HG03469 (cell line): Measurements from ENCODE around the gene EP400.

ENCODE experiments used
- ATAC-seq: cut with Tn5 transposase; IDR thresholded peaks from one replicate; pipeline ENCODE4 v1.9.1; 2021; ENCODE audit warnings: mild to moderate bottlenecking, moderate library complexity, moderate number of reproducible peaks; ENCODE audit not compliant: unreplicated experiment

The EP400 gene, protein sequence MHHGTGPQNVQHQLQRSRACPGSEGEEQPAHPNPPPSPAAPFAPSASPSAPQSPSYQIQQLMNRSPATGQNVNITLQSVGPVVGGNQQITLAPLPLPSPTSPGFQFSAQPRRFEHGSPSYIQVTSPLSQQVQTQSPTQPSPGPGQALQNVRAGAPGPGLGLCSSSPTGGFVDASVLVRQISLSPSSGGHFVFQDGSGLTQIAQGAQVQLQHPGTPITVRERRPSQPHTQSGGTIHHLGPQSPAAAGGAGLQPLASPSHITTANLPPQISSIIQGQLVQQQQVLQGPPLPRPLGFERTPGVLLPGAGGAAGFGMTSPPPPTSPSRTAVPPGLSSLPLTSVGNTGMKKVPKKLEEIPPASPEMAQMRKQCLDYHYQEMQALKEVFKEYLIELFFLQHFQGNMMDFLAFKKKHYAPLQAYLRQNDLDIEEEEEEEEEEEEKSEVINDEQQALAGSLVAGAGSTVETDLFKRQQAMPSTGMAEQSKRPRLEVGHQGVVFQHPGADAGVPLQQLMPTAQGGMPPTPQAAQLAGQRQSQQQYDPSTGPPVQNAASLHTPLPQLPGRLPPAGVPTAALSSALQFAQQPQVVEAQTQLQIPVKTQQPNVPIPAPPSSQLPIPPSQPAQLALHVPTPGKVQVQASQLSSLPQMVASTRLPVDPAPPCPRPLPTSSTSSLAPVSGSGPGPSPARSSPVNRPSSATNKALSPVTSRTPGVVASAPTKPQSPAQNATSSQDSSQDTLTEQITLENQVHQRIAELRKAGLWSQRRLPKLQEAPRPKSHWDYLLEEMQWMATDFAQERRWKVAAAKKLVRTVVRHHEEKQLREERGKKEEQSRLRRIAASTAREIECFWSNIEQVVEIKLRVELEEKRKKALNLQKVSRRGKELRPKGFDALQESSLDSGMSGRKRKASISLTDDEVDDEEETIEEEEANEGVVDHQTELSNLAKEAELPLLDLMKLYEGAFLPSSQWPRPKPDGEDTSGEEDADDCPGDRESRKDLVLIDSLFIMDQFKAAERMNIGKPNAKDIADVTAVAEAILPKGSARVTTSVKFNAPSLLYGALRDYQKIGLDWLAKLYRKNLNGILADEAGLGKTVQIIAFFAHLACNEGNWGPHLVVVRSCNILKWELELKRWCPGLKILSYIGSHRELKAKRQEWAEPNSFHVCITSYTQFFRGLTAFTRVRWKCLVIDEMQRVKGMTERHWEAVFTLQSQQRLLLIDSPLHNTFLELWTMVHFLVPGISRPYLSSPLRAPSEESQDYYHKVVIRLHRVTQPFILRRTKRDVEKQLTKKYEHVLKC (N-terminal part only)

DNA sequence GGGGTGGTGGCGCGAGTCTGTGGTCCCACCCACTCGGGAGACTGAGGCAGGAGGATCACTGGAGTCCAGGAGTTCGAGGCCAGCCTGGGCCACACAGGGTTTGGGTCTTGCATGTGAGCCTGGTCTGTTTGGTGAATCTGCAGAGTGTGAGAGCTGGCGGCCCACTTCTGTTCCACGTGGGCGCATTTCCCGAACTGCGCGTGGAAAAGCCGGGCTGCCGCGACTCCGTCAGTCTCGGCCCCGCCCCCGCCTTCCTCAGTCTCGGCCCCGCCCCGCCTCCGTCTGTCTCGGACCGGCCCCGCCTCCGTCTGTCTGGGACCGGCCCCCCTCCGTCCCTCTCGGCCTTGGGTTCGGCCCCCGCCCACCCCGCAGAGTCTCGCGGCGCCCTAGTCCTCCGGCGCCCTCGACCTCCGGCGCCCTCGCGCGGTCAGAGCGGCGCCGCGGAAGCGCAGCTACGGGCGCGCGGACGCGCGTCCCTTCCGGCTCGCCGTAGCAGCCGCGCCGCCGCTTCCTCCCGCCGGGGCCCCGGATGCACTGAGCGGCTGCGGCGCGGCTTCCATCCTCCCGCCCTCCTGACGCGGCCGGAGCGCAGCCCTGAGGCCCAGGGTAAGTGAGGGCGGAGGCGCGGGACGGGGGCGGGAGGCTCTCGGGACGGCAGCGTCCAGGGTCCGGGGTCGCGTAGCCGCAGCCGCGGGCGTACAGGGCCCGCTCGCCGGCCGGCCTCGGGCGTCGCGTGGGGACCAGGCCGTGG is at the start of gene EP400:
TSS of gene EP400 (plus strand) at position 512 of the 751 bp plus-strand sequence. CDS start 10,678 bp downstream, outside the sequence.
- ATAC-seq, result peak; percentile 77

DNA sequence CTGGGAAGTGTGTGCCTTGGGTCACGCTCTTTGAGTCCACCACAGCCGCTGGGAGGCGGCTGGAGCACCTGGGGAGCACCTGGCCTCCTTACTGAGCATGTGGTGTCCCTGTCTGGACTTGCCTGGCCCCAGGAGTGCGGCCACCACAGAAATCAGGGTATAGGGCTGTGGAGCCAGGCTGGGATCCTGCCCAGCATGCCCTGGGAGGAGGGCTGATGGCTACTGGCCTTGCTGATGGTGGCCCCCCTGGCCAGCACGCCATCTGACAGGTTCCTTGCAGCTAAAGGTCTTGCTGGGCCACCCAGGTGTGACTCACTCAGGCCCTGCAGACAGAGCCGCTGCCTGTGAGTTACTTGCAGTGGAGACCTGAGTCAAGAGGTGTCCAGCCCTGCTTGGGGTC is 49.3 kb upstream of the EP400 start:
- ATAC-seq, result no peak

DNA sequence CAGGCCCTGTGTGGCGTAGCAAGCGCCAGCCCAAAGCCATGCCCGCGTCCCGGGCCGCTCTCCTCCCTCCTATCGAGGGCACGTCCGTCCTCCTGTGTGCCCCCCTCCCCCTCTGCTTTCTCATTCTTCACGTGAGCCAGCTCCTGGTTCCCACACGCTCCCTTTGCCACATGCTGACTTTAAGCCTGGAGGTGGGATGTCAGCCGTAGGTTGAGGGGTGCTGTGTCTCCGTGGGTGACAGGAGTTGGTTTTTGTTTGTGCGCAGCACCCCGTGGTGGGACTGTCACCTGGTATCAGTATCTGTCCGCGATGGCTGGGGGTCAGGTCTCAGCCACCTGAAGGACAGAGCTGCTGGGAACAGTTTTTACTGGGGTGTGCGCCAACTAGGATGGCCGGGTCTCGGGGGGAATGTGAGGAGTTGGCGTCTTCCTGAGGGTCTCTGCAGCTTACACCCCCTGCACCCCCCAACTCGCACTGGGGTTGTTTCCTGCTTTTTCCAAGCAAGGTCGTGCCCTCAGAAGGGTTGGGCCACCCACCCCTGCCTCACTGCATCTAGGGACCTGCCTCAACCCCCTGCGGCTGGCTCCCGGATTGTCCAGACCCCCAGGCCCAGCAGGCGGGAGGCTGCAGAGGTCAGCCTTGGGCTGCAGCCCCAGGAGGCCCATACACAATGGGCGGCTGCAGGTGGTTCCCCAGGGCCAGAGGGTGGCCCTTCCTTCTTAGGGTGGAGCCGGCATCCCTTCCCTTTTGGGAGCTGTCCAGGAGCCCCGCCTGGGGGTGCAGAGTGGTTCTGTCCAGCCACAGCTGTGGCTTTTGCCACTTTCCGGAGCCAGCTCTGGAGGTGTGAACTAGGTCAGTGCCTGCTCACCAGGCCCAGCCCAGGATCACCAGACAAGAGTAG is 48.1 kb upstream of the EP400 start:
- ATAC-seq, result no peak

DNA sequence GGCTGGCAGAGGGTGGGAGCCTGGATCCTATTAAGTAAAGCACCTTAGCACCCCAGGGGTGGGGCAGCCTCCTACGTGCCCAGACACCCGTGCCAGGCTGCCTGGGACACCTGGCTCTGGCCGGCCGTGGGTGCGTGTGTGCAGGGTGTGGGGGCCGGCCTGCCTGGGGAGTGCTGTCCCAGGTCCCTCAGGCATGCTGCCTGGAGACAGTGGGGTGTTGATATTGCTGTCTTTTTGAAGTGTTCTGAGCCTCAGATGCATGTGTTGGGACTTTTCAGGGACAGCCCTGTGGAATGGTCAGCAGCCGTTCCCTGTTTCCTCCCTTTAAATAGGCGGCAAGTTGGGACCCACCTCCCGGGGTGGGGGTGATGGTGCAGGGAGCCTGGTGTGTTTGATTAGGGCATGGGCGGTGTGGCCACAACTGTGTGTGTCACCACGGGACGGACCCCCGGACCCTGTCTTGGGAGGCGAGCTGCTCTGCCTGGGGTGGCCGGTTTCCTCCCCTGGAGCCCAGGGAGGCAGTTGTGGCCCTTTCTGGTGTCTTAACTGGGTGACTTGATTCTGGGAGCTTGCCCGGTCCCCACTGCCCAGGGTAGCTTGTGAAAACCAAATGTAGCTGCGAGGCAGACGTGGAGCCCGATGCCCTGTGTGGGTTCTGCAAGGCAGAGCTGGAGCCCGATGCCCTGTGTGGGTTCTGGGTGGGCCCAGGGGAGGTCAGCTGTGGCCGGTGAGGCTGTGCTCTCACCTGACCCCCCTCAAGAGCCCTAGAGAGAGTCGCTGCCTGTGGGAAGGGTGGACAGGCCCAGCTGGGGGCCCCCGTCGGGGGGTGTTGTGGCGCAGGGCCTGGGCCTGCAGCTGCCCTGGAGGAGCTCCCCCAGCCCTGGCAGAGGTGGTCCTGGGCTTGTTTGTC is 47.2 kb upstream of the EP400 start:
- no peak for ATAC-seq

DNA sequence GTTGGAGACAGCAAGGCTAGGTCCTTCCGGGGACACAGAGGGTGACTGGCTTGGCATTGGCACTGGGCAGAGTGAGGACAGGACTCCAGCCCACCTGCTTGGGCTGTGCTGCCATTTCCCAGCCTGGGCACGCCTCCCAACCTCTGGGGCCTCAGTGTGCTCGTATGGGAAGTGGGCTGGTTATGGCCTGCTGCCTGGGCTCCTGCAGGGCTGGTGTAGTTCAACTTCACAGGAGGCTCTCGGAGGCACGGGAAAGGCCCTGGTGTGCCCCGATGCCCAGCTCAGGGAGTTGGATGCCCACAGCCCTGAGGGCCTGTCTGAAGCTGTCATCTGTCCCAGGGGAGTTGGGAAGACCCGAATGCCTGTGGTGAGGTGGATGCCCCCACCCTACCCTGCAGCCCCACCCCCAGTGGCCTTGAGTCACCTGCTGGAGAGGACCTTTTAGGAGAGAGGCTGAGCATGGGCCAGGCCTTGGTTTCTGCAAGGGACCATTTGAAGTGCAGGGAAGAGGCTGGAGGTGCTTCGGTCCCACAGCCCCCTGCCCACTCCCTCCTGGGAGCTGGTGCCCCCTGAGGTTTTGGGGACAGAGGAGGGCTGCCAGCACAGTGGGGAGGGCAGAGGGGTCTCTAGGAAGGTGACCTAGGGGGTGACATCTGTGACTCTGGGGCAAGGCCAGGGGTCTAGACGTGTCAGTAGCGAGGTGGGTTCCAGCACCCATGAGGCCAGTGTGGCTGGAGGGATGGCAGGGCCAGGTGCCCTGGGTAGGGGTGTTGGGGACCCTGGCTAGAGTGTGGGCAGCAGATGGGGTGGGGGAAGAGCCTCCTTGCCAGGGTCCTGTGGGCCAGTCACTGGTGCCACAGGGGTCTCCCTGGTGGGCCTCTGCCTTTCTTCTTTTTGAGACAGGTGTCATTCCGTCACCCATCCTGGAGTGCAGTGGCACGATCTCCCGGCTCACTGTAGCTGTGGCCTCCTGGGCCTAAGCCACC is 46.2 kb upstream of the EP400 start:
- ATAC-seq, result no peak

DNA sequence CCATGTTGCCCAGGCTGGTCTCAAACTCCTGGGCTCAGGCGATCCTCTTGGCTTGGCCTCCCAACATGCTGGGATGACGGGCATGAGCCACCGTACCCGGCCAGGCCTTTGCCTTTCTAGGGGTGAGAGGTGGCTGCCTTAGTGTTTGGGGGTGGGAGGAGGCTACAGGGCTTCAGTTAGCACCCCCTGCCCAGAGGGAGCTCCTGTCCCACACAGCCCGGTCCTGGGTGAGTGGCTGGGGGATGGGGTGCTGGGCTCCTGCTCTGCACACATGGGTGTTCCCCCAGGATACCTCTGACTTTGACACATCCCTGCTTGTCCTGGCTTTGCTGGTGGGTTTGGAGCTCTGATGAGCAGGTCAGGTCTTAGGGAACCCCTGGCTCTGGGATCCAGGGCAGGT is 45.4 kb upstream of the EP400 start:
- ATAC-seq, result no peak

DNA sequence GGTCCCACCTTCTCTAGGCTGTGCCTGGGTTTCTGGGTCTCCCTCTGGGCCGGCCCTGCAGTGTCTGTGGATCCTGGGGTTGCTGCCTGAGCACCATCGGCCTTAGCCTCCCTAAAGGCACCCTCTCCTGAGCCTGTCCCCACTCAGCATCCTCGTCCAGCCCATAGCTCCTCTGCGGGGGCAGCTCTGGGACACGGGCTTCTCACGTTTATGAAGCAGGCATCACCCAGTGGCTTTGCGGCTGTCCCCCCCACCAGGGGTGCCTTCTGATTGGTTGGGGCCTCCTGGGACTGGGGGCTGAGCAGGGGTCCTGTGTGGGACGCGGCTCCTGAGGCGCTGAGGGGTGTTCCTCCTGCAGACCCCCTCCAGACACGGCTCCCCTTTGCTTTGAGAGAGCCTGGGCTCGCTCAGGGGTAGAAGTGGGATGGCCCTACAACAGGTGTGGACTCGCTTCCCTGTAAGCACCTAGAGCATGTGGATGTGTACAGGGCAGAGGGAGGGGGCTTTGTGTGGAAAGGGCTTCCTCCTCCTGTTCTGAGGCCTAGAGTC is 44.6 kb upstream of the EP400 start:
- no peak for ATAC-seq

DNA sequence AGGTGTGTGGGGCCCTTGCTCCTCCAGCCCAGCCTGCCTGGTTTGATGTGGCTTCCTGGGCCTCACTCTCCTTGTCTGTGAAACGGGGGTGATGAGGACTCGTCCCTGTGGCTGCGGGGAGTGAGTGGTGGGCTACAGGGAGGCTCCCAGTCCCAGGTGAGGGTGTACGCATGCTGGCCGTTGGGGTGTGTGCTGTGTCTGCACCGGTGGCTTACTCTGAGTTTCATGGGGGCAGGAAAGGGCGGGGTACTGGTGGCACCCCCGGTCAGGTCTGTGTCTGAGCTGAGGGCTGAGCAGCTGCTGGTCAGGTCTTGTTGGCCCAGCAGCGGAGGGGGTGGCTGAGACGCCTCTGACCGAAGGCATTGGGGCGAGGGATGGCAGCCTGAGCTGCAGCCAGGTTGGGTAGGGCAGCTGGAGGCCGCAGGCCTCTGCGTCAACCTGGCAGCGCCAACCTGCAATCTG is 44.1 kb upstream of the EP400 start:
- no peak for ATAC-seq

DNA sequence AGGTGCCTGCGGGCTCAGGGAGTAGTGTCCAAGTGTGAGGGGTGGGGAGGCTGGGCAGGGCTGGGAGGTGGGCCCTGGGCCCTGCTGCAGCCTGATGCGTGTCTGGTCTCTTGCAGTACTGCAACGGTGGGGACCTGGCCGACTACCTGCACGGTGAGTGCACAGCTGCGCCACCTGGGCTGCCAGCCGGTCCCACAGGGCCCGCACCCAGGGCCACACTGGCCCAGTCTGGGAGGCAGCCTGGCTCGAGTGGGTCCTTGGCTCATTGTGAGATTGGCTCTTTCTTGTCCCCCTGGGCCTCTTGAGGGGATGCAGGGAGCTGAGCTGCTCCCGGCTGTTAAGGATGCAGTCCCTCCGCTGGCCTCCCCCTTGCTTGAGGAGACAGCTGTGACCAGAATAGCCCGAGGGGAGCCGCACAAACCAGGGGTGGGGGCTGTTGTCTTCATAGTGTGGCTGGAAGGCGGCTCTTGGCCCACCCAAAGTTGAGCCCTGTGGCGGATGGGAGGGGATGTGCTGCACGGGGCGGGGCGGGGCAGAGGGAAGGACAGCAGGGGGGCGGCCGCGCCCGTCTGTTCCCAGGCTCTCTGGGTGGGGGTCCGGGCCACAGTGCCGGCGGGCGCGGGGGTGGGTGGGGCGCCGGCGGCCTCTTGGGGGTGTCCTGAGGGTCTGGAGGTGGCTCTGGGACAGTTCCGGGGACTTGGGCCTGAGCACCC is 42.2 kb upstream of the EP400 start:
- ATAC-seq, result no peak

DNA sequence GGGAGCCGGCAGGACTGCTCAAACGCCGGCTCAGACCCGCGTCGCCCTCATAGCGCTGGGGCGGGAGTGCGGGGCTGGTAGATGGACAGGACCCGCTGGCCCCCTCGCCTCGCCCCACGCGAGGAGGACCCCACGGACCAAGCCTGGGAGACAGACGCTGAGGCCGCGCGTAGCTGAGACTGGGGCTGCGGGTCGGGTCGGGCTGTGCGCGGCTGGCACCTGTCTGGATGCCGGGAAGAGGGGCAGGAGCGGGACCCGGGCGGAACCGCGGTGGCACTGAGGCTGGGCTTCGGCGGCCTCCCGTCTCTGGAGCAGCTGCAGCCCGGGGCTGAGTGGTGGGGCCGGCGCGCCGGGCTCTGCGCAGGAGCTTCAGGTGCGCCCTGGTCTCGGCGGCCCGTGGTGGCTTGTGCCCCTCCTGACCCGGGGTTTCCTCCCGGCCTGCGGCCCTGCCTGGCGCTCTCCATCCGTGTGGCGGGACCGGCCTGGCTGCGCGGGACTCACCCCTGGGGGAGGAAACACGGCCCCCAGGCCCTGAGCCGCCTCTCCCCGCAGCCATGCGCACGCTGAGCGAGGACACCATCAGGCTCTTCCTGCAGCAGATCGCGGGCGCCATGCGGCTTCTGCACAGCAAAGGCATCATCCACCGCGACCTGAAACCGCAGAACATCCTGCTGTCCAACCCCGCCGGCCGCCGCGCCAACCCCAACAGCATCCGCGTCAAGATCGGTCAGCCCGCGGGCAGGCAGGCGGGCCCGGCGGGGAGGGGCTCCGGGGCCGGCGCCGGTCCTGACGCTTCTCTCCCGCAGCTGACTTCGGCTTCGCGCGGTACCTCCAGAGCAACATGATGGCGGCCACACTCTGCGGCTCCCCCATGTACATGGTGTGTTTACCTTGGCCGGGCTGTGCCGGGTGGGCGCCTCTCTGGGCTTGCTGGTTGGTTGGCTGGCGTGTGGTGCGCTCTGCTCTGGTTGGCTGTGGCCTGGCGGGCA is 41.4 kb upstream of the EP400 start:
- no peak for ATAC-seq

DNA sequence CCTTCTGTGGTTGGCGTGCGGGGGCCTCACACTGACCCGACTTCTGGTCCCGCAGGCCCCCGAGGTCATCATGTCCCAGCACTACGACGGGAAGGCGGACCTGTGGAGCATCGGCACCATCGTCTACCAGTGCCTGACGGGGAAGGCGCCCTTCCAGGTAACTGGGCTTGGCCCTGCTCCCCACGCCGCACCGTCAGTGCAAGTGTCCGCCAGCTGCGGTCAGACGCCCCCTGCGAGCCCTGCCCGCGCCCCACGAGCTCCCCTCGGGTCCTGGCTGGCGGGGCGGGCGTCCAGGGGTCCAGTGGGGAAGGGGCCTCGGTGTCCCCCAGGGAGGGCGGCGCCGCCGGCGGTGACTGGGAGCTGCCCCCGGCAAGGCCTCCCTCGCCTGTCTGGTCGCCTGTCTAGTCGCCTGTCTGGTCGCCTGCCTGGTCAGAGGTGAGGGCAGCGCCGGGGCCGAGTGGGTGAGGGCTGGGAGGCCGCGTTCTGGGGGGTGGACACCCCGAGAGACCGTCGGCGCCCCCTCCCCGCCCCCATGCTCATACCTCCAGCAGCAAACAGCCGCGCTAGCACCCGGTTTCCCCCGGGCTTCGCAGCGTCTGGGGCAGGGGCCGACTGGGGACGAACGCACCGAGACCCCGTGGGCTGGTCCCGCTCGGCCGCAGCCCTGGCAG is 40.5 kb upstream of the EP400 start:
- no peak for ATAC-seq

DNA sequence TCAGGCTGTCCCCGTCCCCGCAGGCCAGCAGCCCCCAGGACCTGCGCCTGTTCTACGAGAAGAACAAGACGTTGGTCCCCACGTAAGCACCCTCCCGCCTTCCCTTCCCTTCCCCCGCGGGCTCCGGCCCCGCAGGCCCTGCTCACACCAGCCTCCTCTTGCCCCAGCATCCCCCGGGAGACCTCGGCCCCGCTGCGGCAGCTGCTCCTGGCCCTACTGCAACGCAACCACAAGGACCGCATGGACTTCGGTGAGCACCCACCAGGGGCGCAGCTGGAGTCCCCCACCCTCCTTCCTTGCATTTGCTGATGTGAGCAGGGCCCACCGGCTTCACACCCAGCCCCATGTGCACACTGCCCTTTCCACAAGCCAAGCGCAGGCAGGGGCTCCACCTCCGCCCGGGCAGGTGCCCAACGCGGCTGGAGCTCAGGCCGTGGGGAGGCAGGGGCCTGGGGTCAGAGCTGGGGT is 40.0 kb upstream of the EP400 start:
- no peak for ATAC-seq

DNA sequence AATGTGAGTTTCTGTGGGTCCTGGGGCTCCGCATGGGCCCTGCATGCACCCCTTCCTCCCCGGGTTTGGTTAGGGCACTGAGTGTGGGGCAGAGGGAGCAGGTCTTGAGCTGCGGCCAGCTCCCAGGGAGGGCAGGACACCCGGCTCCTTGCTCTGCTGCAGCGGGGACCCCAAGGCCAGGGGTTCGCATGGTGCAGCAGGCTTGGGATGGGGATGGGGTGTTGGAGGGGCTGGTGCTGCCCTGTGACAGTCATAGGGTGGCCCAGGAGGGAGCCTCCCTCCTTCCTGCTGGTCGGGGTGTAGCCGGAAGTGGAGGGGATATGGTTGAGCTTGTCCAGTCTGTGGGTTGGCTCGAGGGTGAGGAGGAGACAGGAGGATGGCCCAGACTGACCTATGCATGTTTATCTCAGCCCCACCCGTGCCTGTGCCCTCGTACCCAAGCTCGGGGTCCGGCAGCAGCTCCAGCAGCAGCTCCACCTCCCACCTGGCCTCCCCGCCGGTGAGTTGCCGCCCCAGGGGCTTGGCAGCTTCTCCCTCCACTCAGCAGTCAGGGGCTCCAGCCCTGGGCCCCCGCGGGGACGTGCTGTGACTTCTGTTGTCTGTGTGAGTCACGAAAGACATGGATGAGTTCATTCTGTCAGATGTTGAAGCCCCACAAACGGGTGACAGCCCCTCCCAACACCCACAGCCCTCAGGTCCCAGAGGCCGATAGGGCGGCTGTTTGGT is 39.3 kb upstream of the EP400 start:
- no peak for ATAC-seq
